OCI-LY3 (cell line): Measurements from ENCODE around the gene CCL4.
A peak's percentile ranks its signal among the peaks of the same experiment; 100 is the strongest.
"Not testable (repeated sequence)": the region's sequence is repeated elsewhere in the genome, so short reads cannot be mapped to it uniquely, and the experiment has no call there.

Source experiments
- H2AFZ ChIP-seq: fragments of 200-600, 300-600 bp; shearing (Covaris generic); 2 replicates; pipeline ENCODE4 v1.6.0; 2014; ENCODE audit warnings: antibody characterized with exemption, low read depth, low read length
- H3K27ac ChIP-seq: fragments of 200-600, 300-600 bp; sonication (generic); 2 replicates; pipeline ENCODE4 v1.5.1; 2014; ENCODE audit warnings: mild to moderate bottlenecking, low read length, moderate library complexity, mixed read lengths
- H3K27me3 ChIP-seq: fragments of 200-600, 300-600 bp; sonication (generic); 2 replicates; pipeline ENCODE4 v1.6.1; 2014; ENCODE audit warnings: low read depth, low read length, mixed read lengths
- H3K36me3 ChIP-seq: fragments of 200-600, 300-600 bp; sonication (generic); replicated peaks from 2 replicates; pipeline ENCODE3; 2014; ENCODE audit warnings: low read depth, low read length, mixed read lengths
- H3K4me1 ChIP-seq: fragments of 300-600, 200-600 bp; sonication (generic); 2 replicates; pipeline ENCODE4 v1.6.1; 2014; ENCODE audit warnings: low read length, mixed read lengths
- H3K4me2 ChIP-seq: fragments of 200-600, 300-600 bp; sonication (generic); 2 replicates; pipeline ENCODE4 v1.6.1; 2014; ENCODE audit warnings: low read length, mixed read lengths
- H3K4me3 ChIP-seq: fragments of 300-600, 200-600 bp; sonication (generic); 2 replicates; pipeline ENCODE4 v1.5.1; 2014; ENCODE audit warnings: antibody characterized with exemption, mild to moderate bottlenecking, low read length, moderate library complexity
- H3K79me2 ChIP-seq: fragments of 300-600, 200-600 bp; shearing (Covaris generic); 2 replicates; pipeline ENCODE4 v1.6.1; 2014; ENCODE audit warnings: mild to moderate bottlenecking, low read length, mixed read lengths
- H3K9ac ChIP-seq: fragments of 300-600, 200-600 bp; shearing (Covaris generic); 2 replicates; pipeline ENCODE4 v1.6.0; 2014; ENCODE audit warnings: mild to moderate bottlenecking, low read length, moderate library complexity
- H3K9me3 ChIP-seq: fragments of 200-600, 300-600 bp; shearing (Covaris generic); 2 replicates; pipeline ENCODE4 v1.6.1; 2014; ENCODE audit warnings: low read length, mixed read lengths; ENCODE audit not compliant: insufficient read depth
- H4K20me1 ChIP-seq: fragments of 200-600, 300-600 bp; sonication (generic); 2 replicates; pipeline ENCODE4 v1.6.1; 2016; ENCODE audit warnings: low read length, mixed read lengths; ENCODE audit not compliant: insufficient read depth
- CTCF ChIP-seq: fragments of 200-600, 300-600 bp; sonication (generic); IDR thresholded peaks from 2 replicates; pipeline ENCODE4 v1.5.1; 2014; ENCODE audit warnings: antibody characterized with exemption, low read length, low read depth
- EZH2phosphoT487 ChIP-seq: fragments of 200-600 bp; shearing (Covaris generic); IDR thresholded peaks from 2 replicates; pipeline ENCODE4 v1.6.1; 2018; ENCODE audit warnings: antibody characterized with exemption, mixed run types, low read depth

The CCL4 gene

GRCh38 chr17:36103401-36103975 lies at the start of gene CCL4:
Gene CCL4 (plus strand): TSS chr17:36103827. CDS start chr17:36103906, 79 bp downstream.
- H2AFZ ChIP-seq, H4K20me1 ChIP-seq, H3K9me3 ChIP-seq, H3K79me2 ChIP-seq, H3K4me3 ChIP-seq, H3K9ac ChIP-seq, H3K36me3 ChIP-seq: not testable (repeated sequence)
- peak within 1 kb of the TSS; percentile 22; the same call in 1 of the 2 replicates for H3K27ac ChIP-seq
- H3K27me3 ChIP-seq = peaks cover 52% of the 10 kb centered on the region
- peak within 1 kb of the TSS; percentile 52 for H3K4me2 ChIP-seq
- H3K4me1 ChIP-seq = peaks cover 34% of the 10 kb centered on the region

- H4K20me1 ChIP-seq = no peaks in the 10 kb centered on the region
- peaks cover 3% of the 10 kb centered on the region; the same call in 1 of the 2 replicates for H3K9me3 ChIP-seq
- H3K27ac ChIP-seq = no peak overlapping the region
- TF ChIP-seq CTCF (no peak), EZH2phosphoT487 (no peak)
- H3K4me3 ChIP-seq = no peak overlapping the region
- no peaks in the 10 kb centered on the region for H3K4me1 ChIP-seq
- no peak overlapping the region for H3K4me2 ChIP-seq
- no peak overlapping the region for H2AFZ ChIP-seq
- H3K79me2 ChIP-seq = no peaks in the 10 kb centered on the region
- H3K9ac ChIP-seq = no peak overlapping the region
- H3K27me3 ChIP-seq = peaks cover 36% of the 10 kb centered on the region
- no peaks in the 10 kb centered on the region for H3K36me3 ChIP-seq
These were observed 48.5 kb upstream of the CCL4 start for GRCh38 chr17:36055171-36055570.

- peaks cover 40% of the 10 kb centered on the region for H3K27me3 ChIP-seq
- no peak overlapping the region for H3K27ac ChIP-seq
- H3K36me3 ChIP-seq = no peaks in the 10 kb centered on the region
- H3K4me2 ChIP-seq = no peak overlapping the region
- H4K20me1 ChIP-seq = no peaks in the 10 kb centered on the region
- no peaks in the 10 kb centered on the region for H3K4me1 ChIP-seq
- no peak overlapping the region for H3K9ac ChIP-seq
- no peaks in the 10 kb centered on the region for H3K79me2 ChIP-seq
- H2AFZ ChIP-seq = no peak overlapping the region
- H3K4me3 ChIP-seq = no peak overlapping the region
- no peaks in the 10 kb centered on the region; the same call in 1 of the 2 replicates for H3K9me3 ChIP-seq
- TF ChIP-seq EZH2phosphoT487 (no peak), CTCF (no peak)
These were observed 47.6 kb upstream of the CCL4 start for GRCh38 chr17:36055921-36056520.

- TF ChIP-seq EZH2phosphoT487 (no peak), CTCF (no peak)
- Histone ChIP-seq H3K79me2 (no peaks in the 10 kb centered on the region), H3K36me3 (no peaks in the 10 kb centered on the region), H3K4me2 (no peak overlapping the region), H3K27ac (no peak overlapping the region), H2AFZ (no peak overlapping the region), H3K27me3 (peaks cover 36% of the 10 kb centered on the region), H3K9ac (no peak overlapping the region), H3K4me1 (no peaks in the 10 kb centered on the region), H3K4me3 (no peak overlapping the region), H3K9me3 (no peaks in the 10 kb centered on the region), H4K20me1 (no peaks in the 10 kb centered on the region)
These were observed 45.7 kb upstream of the CCL4 start for GRCh38 chr17:36057911-36058310.
